Gastrocnemius medialis (tissue), 4 donors: Measurements from ENCODE around the gene STARD8. TPM values are rescaled to one million over a fixed set of nuclear protein-coding genes. Genes with fewer than 3 reads are reported as not detected.

Experiments used
- ATAC-seq, 2 donors: fragments of 150-250 bp; one replicate each; pipeline ENCODE4 v1.9.1; 2016
- DNase-seq, 2 donors: peaks; one replicate each; pipeline ENCODE4 v3.0.0-alpha.2; 2019
- H3K27ac ChIP-seq, 4 donors: fragments of 200-600 bp; sonication (generic); 1 replicate in 1 of 4; 2 replicates in 3 of 4; pipeline ENCODE4 v1.5.1; 2016 to 2018; ENCODE audit warnings: mild to moderate bottlenecking in 2 of 4, moderate library complexity in 1 of 4
- H3K27me3 ChIP-seq, 3 donors: fragments of 200-600 bp; sonication (generic) in 2 of 3; 1 replicate in 1 of 3; 2 replicates in 2 of 3; pipeline versions ENCODE4 v1.5.1 to v1.6.0; 2016 to 2019; ENCODE audit warnings: mild to moderate bottlenecking in 1 of 3, moderate library complexity in 1 of 3
- H3K36me3 ChIP-seq, 2 donors: fragments of 200-600 bp; sonication (generic) in 1 of 2; one replicate each; pipeline ENCODE4 v1.5.1; 2017 to 2018
- H3K4me1 ChIP-seq, 2 donors: fragments of 200-600 bp; sonication (generic) in 1 of 2; one replicate each; pipeline ENCODE4 v1.5.1; 2016 to 2017; ENCODE audit warnings: mild to moderate bottlenecking in 2 of 2
- H3K4me3 ChIP-seq, 4 donors: fragments of 200-600 bp; sonication (generic) in 3 of 4; 1 replicate in 1 of 4; 2 replicates in 3 of 4; pipeline ENCODE4 v1.5.1; 2016 to 2019; ENCODE audit warnings: mild to moderate bottlenecking in 2 of 4
- H3K9me3 ChIP-seq, 3 donors: fragments of 200-600 bp; sonication (generic) in 2 of 3; 1 replicate in 1 of 3; 2 replicates in 2 of 3; pipeline ENCODE4 v1.5.1; 2016 to 2019
- POLR2A ChIP-seq, 2 donors: fragments of 450-650 bp; IDR thresholded peaks; one replicate each; pipeline ENCODE4 v1.6.1; 2017; ENCODE audit warnings: antibody characterized with exemption in 2 of 2, mild to moderate bottlenecking in 2 of 2, moderate library complexity in 2 of 2
- in situ Hi-C, 4 donors: fragments of 200-750 bp; cut with MboI; loops; one replicate each; pipeline versions ENCODE4 v1.15.0 to v1.8.0; 2017; ENCODE audit warnings: low sequenced_read_pairs in 4 of 4
- intact Hi-C: fragments of 100-400 bp; cut with DNase I; formaldehyde crosslinking; loops from one replicate; pipeline ENCODE4 v1.15.1; 2023; ENCODE audit warnings: low total_unique reads
- total RNA-seq, 4 donors: library from RNA; depleted of rRNA; stranded (reverse); fragments of >200 nt; gene quantifications; one replicate each; pipeline versions ENCODE4 v1.1.0 to v1.2.3, GENCODE V29; 2016
- TF ChIP-seq, protein P1 (sequence below), 5 experiments: fragments of 450-650 bp in 3 of 5; fragments of 200-600 bp in 2 of 5; sonication (generic) in 2 of 5; IDR thresholded peaks in 4 of 5; conservative IDR thresholded peaks in 1 of 5; 1 replicate in 4 of 5; 2 replicates in 1 of 5; pipeline ENCODE4 v1.5.1; 2016 to 2019; ENCODE audit warnings: antibody characterized with exemption in 5 of 5, mild to moderate bottlenecking in 3 of 5, moderate library complexity in 3 of 5

The STARD8 gene
- total RNA-seq, 4 donors from 2014 or later: 6.6 to 9.4 (median 9.1) TPM

DNA sequence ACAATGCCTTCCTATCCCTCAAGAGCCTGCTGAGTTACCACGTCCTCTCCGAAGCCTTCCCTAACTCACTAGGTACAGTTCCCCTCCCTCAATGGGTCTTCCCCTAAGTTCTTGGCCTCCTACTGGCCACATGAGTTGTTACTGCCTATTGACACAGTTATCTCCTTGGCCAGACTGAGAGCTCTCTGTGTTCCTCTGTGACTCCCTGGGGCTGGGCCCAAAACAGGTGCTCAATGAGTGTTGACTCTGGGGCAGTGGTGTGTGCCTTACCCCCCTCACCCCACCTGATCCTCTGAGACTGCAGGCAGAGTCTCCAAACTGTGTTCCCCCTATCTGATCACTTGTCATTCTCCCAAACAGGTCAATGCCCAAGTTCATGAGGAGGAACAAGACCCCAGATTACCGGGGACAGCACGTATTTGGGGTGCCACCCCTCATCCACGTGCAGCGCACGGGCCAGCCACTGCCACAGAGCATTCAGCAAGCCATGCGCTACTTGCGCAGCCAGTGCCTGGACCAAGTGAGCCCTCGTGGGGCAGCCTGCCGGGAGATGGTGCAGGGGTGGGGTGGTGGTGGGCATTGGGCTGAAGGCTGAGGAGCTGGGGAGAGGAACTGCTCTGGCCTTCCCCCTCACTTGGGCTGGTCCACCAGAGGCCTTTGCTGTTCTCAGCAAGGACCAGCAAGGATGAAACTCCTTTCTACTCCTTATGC is 72.6 kb downstream of the STARD8 start:
- DNase-seq (no peak), ATAC-seq (no peak)
- Histone ChIP-seq H3K4me1 (no peaks in the 10 kb centered on the region), H3K27me3 (no peaks in the 10 kb centered on the region), H3K9me3 (no peaks in the 10 kb centered on the region), H3K27ac (no peak overlapping the region), H3K4me3 (no peak overlapping the region), H3K36me3 (peaks cover 0 to 40% of the 10 kb centered on the region in 2 donors)
- intact Hi-C loops: no loop called here
- in situ Hi-C loops: loop anchor here (10.0 to 25.0 kb wide), 4 partner anchors 108 to 533 kb away; no protein-coding TSS in a partner anchor
- TF ChIP-seq POLR2A (IDR thresholded peaks at IDR 0.05): no peak
- TF ChIP-seq, protein P1, sequence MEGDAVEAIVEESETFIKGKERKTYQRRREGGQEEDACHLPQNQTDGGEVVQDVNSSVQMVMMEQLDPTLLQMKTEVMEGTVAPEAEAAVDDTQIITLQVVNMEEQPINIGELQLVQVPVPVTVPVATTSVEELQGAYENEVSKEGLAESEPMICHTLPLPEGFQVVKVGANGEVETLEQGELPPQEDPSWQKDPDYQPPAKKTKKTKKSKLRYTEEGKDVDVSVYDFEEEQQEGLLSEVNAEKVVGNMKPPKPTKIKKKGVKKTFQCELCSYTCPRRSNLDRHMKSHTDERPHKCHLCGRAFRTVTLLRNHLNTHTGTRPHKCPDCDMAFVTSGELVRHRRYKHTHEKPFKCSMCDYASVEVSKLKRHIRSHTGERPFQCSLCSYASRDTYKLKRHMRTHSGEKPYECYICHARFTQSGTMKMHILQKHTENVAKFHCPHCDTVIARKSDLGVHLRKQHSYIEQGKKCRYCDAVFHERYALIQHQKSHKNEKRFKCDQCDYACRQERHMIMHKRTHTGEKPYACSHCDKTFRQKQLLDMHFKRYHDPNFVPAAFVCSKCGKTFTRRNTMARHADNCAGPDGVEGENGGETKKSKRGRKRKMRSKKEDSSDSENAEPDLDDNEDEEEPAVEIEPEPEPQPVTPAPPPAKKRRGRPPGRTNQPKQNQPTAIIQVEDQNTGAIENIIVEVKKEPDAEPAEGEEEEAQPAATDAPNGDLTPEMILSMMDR (IDR thresholded peaks at IDR 0.05 in 4 of 5, conservative IDR thresholded peaks at IDR 0.05 in 1 of 5): no peak

DNA sequence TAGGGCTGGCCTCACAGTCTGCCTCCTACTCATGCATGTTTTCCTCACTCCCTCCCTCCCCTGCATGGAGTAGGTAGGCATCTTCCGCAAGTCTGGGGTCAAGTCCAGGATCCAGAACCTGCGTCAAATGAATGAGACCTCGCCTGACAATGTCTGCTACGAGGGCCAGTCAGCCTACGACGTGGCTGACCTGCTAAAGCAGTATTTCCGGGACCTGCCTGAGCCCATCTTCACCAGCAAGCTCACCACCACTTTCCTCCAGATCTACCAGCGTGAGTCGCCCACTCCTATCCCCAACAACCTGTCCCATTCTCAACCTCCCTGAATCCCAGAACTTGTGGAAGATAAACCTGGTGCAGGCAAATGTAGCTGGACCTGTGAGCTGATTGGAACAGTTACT is 73.4 kb downstream of the STARD8 start:
- H3K9me3 ChIP-seq: no peaks in the 10 kb centered on the region
- ATAC-seq (no peak), DNase-seq (no peak)
- H3K27ac ChIP-seq: no peak overlapping the region
- no peaks in the 10 kb centered on the region for H3K4me1 ChIP-seq
- H3K4me3 ChIP-seq: no peak overlapping the region
- in situ Hi-C loops (loop anchor here (25.0 kb wide), 3 partner anchors 109 to 534 kb away; no protein-coding TSS in a partner anchor), intact Hi-C loops (no loop called here)
- H3K27me3 ChIP-seq: no peaks in the 10 kb centered on the region
- H3K36me3 ChIP-seq: peaks cover 0 to 39% of the 10 kb centered on the region in 2 donors
- TF ChIP-seq, protein P1 (IDR thresholded peaks at IDR 0.05 in 4 of 5, conservative IDR thresholded peaks at IDR 0.05 in 1 of 5): no peak
- TF ChIP-seq POLR2A (IDR thresholded peaks at IDR 0.05): no peak

DNA sequence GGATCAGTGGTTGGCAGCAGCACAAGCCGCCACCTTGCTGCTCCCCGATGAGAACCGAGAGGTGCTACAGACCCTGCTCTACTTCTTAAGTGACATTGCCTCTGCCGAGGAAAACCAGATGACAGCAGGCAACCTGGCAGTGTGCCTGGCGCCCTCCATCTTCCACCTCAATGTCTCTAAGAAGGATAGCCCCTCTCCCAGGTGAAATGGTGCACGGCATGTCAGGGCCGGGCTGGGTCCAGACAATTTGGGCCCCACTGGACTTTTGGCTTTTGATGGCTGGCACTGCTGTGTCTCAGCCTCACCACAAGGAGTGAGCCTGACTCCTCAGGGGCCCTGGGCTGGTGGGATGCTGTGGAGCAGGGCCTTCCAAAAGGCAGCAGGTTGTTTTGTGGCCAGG is 74.1 kb downstream of the STARD8 start:
- TF ChIP-seq, protein P1 (IDR thresholded peaks at IDR 0.05 in 4 of 5, conservative IDR thresholded peaks at IDR 0.05 in 1 of 5): no peak
- no peak for TF ChIP-seq POLR2A (IDR thresholded peaks at IDR 0.05)
- ATAC-seq (no peak), DNase-seq (no peak)
- no peak overlapping the region for H3K27ac ChIP-seq
- H3K27me3 ChIP-seq: no peaks in the 10 kb centered on the region
- no peaks in the 10 kb centered on the region for H3K4me1 ChIP-seq
- in situ Hi-C loops: loop anchor here (25.0 kb wide), 3 partner anchors 109 to 534 kb away; no protein-coding TSS in a partner anchor
- no peaks in the 10 kb centered on the region for H3K9me3 ChIP-seq
- intact Hi-C loops: no loop called here
- H3K36me3 ChIP-seq: peaks cover 0 to 34% of the 10 kb centered on the region in 2 donors
- H3K4me3 ChIP-seq: no peak overlapping the region

DNA sequence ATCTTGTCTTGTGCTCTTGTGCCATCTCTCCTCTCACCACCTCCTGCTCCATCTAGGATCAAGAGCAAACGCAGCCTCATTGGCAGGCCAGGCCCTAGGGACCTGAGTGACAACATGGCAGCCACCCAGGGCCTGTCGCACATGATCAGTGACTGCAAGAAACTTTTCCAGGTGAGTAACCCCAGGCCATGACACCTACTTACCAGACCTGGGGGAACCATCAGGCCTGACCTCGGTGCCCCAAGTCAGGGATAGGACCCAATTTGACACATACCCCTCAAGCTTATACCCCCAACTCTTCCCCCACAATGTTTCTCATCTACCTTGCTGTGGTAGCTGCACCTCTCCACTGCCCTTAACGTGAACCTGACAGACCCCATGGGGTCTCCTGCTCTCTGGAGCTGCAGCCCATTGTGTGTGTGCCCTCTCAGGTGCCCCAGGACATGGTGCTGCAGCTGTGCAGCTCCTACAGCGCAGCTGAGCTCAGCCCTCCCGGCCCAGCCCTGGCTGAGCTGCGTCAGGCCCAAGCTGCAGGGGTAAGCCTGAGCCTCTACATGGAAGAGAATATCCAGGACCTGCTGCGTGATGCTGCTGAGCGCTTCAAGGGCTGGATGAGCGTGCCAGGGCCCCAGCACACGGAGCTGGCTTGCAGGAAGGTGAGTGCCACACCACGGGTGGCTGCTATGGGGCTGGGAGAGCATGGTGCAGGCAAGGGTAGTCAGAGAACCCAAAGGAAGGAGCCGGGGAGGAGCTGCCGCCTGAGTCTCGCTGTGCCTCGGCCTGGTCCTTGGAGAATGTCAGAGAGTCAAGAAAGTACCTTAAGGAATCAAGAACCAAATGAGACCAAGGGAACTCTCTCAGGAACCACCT is 74.8 kb downstream of the STARD8 start:
- H3K4me3 ChIP-seq: no peak overlapping the region
- TF ChIP-seq, protein P1 (IDR thresholded peaks at IDR 0.05 in 4 of 5, conservative IDR thresholded peaks at IDR 0.05 in 1 of 5): no peak
- TF ChIP-seq POLR2A (IDR thresholded peaks at IDR 0.05): no peak
- no peaks in the 10 kb centered on the region for H3K9me3 ChIP-seq
- intact Hi-C loops (no loop called here), in situ Hi-C loops (loop anchor here (25.0 kb wide), 3 partner anchors 110 to 535 kb away; no protein-coding TSS in a partner anchor)
- H3K27ac ChIP-seq: no peak overlapping the region
- DNase-seq: no peak
- peaks cover 0 to 32% of the 10 kb centered on the region in 2 donors for H3K36me3 ChIP-seq
- no peaks in the 10 kb centered on the region for H3K27me3 ChIP-seq
- H3K4me1 ChIP-seq: no peaks in the 10 kb centered on the region
- no peak for ATAC-seq
